ENCODE results near the gene CALCOCO1.

CALCOCO1 gene

DNA sequence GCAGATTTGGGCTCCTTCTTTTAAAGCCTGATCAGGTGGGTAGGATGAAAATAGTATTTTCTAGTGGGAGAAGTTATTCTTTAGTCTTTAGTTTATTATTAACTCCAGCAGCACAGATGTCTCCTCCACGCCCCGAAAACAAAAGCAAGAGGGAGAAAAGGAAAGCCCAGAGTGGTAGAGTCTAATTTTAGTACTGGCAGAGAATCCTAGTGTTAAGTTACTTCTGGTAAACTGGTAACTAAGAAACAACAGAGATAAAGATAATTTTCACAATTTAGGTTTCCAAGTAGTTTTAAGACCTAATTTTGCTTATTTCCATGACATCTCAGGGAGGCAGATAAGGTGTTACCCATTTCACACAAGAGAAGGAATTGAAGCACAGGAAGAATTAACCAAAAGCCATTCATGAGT lies 67.7 kb downstream of the CALCOCO1 start:
- H3K4me3 ChIP-seq (replicated peaks; ENCODE audit: insufficient read depth, low read length), result no peak overlapping the region
- no peak for DNase-seq (ENCODE audit: low read depth in 1 of 2, low spot score in 1 of 2)
- TF ChIP-seq POLR2AphosphoS5 (IDR thresholded peaks at IDR 0.05; ENCODE audit: low read depth), result no peak
- TF ChIP-seq, protein P1, sequence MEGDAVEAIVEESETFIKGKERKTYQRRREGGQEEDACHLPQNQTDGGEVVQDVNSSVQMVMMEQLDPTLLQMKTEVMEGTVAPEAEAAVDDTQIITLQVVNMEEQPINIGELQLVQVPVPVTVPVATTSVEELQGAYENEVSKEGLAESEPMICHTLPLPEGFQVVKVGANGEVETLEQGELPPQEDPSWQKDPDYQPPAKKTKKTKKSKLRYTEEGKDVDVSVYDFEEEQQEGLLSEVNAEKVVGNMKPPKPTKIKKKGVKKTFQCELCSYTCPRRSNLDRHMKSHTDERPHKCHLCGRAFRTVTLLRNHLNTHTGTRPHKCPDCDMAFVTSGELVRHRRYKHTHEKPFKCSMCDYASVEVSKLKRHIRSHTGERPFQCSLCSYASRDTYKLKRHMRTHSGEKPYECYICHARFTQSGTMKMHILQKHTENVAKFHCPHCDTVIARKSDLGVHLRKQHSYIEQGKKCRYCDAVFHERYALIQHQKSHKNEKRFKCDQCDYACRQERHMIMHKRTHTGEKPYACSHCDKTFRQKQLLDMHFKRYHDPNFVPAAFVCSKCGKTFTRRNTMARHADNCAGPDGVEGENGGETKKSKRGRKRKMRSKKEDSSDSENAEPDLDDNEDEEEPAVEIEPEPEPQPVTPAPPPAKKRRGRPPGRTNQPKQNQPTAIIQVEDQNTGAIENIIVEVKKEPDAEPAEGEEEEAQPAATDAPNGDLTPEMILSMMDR (IDR thresholded peaks at IDR 0.05; ENCODE audit: insufficient read depth, low read length), result no peak
- TF ChIP-seq SPI1 (IDR thresholded peaks at IDR 0.05; ENCODE audit: borderline replicate concordance, low read depth), result no peak
- TF ChIP-seq, protein P2, sequence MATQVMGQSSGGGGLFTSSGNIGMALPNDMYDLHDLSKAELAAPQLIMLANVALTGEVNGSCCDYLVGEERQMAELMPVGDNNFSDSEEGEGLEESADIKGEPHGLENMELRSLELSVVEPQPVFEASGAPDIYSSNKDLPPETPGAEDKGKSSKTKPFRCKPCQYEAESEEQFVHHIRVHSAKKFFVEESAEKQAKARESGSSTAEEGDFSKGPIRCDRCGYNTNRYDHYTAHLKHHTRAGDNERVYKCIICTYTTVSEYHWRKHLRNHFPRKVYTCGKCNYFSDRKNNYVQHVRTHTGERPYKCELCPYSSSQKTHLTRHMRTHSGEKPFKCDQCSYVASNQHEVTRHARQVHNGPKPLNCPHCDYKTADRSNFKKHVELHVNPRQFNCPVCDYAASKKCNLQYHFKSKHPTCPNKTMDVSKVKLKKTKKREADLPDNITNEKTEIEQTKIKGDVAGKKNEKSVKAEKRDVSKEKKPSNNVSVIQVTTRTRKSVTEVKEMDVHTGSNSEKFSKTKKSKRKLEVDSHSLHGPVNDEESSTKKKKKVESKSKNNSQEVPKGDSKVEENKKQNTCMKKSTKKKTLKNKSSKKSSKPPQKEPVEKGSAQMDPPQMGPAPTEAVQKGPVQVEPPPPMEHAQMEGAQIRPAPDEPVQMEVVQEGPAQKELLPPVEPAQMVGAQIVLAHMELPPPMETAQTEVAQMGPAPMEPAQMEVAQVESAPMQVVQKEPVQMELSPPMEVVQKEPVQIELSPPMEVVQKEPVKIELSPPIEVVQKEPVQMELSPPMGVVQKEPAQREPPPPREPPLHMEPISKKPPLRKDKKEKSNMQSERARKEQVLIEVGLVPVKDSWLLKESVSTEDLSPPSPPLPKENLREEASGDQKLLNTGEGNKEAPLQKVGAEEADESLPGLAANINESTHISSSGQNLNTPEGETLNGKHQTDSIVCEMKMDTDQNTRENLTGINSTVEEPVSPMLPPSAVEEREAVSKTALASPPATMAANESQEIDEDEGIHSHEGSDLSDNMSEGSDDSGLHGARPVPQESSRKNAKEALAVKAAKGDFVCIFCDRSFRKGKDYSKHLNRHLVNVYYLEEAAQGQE (IDR thresholded peaks at IDR 0.05; ENCODE audit: insufficient replicate concordance, low read depth), result no peak
- no peak for TF ChIP-seq GABPA (IDR thresholded peaks at IDR 0.05; ENCODE audit: low read depth)
- H3K27ac ChIP-seq (replicated peaks), result no peak overlapping the region
- H3K27me3 ChIP-seq (ENCODE audit: insufficient read depth, poor library complexity, severe bottlenecking), result no peaks in the 10 kb centered on the region

DNA sequence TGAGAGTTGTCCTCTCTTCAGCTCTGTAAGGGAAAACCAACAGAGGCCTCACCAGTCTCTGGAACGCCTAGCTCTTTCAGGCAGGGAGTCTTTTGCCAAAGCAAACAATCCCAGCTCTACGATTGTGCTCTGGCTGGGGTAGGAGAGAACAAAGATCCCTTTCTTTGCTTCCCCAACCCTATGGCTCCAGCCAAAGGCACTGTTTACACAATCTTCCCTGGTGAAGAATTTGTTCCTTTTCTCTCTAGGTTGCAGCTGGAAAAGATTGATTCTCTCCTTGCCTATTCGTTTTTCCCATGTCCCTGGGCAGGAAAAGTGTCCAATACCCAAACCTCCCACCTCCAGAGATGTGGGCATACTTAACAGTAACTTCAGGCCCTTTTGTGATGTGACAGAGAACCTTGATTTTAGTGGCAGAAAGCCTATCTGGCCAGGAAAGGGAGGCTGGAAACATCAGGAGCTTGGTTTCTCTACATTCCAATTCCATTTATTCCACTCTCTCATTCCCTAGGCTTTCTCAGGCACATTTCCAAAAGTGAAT lies 68.2 kb downstream of the CALCOCO1 start:
- no peak for DNase-seq (ENCODE audit: low read depth in 1 of 2, low spot score in 1 of 2)
- no peak overlapping the region for H3K4me3 ChIP-seq (replicated peaks; ENCODE audit: insufficient read depth, low read length)
- TF ChIP-seq, protein P2 (IDR thresholded peaks at IDR 0.05; ENCODE audit: insufficient replicate concordance, low read depth), result no peak
- TF ChIP-seq, protein P1 (IDR thresholded peaks at IDR 0.05; ENCODE audit: insufficient read depth, low read length), result no peak
- TF ChIP-seq POLR2AphosphoS5 (IDR thresholded peaks at IDR 0.05; ENCODE audit: low read depth) (no peak), SPI1 (IDR thresholded peaks at IDR 0.05; ENCODE audit: borderline replicate concordance, low read depth) (no peak), GABPA (IDR thresholded peaks at IDR 0.05; ENCODE audit: low read depth) (no peak)
- no peaks in the 10 kb centered on the region for H3K27me3 ChIP-seq (ENCODE audit: insufficient read depth, poor library complexity, severe bottlenecking)
- no peak overlapping the region for H3K27ac ChIP-seq (replicated peaks)
